K562 (cell line): ENCODE data around the gene FAM32A. TPM values are rescaled to one million over a fixed set of nuclear protein-coding genes. Genes with fewer than 3 reads are reported as not detected.

Experiments
- ATAC-seq: fragments of 200-7000 bp; cut with Tn5 transposase; 3 replicates; pipeline ENCODE4 v1.9.1; 2020; ENCODE audit warnings: moderate library complexity
- BruUV-seq: library from RNA; stranded (reverse); fragments of 400-500 nt; replicated peaks from 2 replicates; lab custom pipeline; 2021; lab: Mats Ljungman, UMichigan
- CTCF ChIA-PET: fragments of 300-600 bp; formaldehyde crosslinking; extraction: SDS; loops from one replicate; lab custom pipeline; 2021; ENCODE audit warnings: low intra/inter-chr PET ratio; lab: Yijun Ruan, JAX
- POLR2A ChIA-PET: fragments of 300-600, 350-650 bp; sonication (Branson Sonifier 250); formaldehyde crosslinking; extraction: SDS; loops from one replicate; lab custom pipeline; 2021; ENCODE audit warnings: antibody characterized with exemption, inconsistent platforms; lab: Yijun Ruan, JAX
- DNase-seq, 4 experiments: peaks; one replicate each; pipeline versions ENCODE4 v3.0.0 to v3.0.0-alpha.2; 2011 to 2018; ENCODE audit warnings: low spot score in 3 of 4, mixed read lengths in 3 of 4; ENCODE audit errors: extremely low read depth in 1 of 4
- FAIRE-seq: peaks from 2 replicates; lab custom pipeline; 2011; peaks lifted over from hg19 to GRCh38; lab: Jason Lieb, UNC
- H2AFZ ChIP-seq: 2 replicates; pipeline ENCODE4 v1.6.0; 2011; ENCODE audit warnings: low read depth, low read length, control low read depth, inconsistent platforms
- H3K27ac ChIP-seq: fragments of 200-600 bp; 3 replicates; pipeline ENCODE4 v1.8.0; 2011; ENCODE audit warnings: low read depth, mild to moderate bottlenecking, control low read depth, inconsistent platforms, low read length, moderate library complexity, mixed read lengths; ENCODE audit errors: extremely low read depth
- H3K27me3 ChIP-seq, 2 experiments: fragments of 300-600 bp in 1 of 2; 2 replicates in 1 of 2; 3 replicates in 1 of 2; pipeline versions ENCODE4 v1.6.0 to v1.8.0; 2011; ENCODE audit warnings: inconsistent platforms in 2 of 2, low read length in 2 of 2, mild to moderate bottlenecking in 1 of 2, mixed read lengths in 1 of 2, moderate library complexity in 1 of 2; ENCODE audit not compliant: control insufficient read depth in 2 of 2, insufficient read depth in 2 of 2
- H3K36me3 ChIP-seq: fragments of 300-600 bp; 3 replicates; pipeline ENCODE4 v1.8.0; 2011; ENCODE audit warnings: mild to moderate bottlenecking, low read length, inconsistent platforms; ENCODE audit not compliant: control insufficient read depth, insufficient read depth
- H3K4me1 ChIP-seq, 2 experiments: fragments of 200-600 bp in 1 of 2; replicated peaks in 1 of 2; 2 replicates in 1 of 2; 3 replicates in 1 of 2; pipeline versions ENCODE4 v1.5.1 to v1.8.0; 2011; ENCODE audit warnings: inconsistent platforms in 2 of 2, low read length in 2 of 2, mild to moderate bottlenecking in 1 of 2, mixed read lengths in 1 of 2, moderate library complexity in 1 of 2; ENCODE audit not compliant: control insufficient read depth in 2 of 2, insufficient read depth in 2 of 2
- H3K4me2 ChIP-seq: 2 replicates; pipeline ENCODE4 v1.6.1; 2011; ENCODE audit warnings: low read length, control low read depth, inconsistent platforms, mixed read lengths; ENCODE audit not compliant: insufficient read depth
- H3K4me3 ChIP-seq: fragments of 200-600 bp; sonication (generic), shearing (Covaris generic); 2 replicates; pipeline ENCODE4 v1.5.1; 2016; ENCODE audit warnings: control low read depth, inconsistent platforms
- H3K79me2 ChIP-seq: fragments of 200-600 bp; 3 replicates; pipeline ENCODE4 v1.8.0; 2011; ENCODE audit warnings: low read length, inconsistent platforms; ENCODE audit not compliant: control insufficient read depth, insufficient read depth
- H3K9ac ChIP-seq, 2 experiments: 2 replicates each; pipeline versions ENCODE4 v1.6.0 to v1.6.1; 2011; ENCODE audit warnings: low read depth in 2 of 2, low read length in 2 of 2, control low read depth in 1 of 2, inconsistent platforms in 1 of 2, mild to moderate bottlenecking in 1 of 2, mixed read lengths in 1 of 2; ENCODE audit not compliant: insufficient read depth in 1 of 2
- H3K9me1 ChIP-seq: one replicate; pipeline ENCODE4 v1.6.0; 2011; ENCODE audit warnings: inconsistent platforms, mild to moderate bottlenecking, low read length, moderate library complexity; ENCODE audit not compliant: control insufficient read depth, insufficient read depth
- H3K9me3 ChIP-seq: replicated peaks from 2 replicates; pipeline ENCODE4 v1.5.1; 2011; ENCODE audit warnings: low read depth, low read length, inconsistent platforms; ENCODE audit not compliant: control insufficient read depth, insufficient read depth
- H4K20me1 ChIP-seq: replicated peaks from 2 replicates; pipeline ENCODE4 v1.6.1; 2011; ENCODE audit warnings: low read length, inconsistent platforms, mixed read lengths; ENCODE audit not compliant: control insufficient read depth, insufficient read depth
- ARID1B ChIP-seq: fragments of 450-650 bp; IDR thresholded peaks from 2 replicates; pipeline ENCODE4 v1.6.1; 2016; ENCODE audit warnings: antibody characterized with exemption, mild to moderate bottlenecking, inconsistent platforms
- CEBPB ChIP-seq: fragments of 450-650 bp; IDR thresholded peaks from 2 replicates; pipeline ENCODE4 v1.6.1; 2016; ENCODE audit warnings: missing genetic modification characterization, missing compliant biosample characterization
- ILF3 ChIP-seq: fragments of 450-650 bp; IDR thresholded peaks from 2 replicates; pipeline ENCODE4 v1.6.1; 2018; ENCODE audit warnings: antibody characterized with exemption, mild to moderate bottlenecking, moderate library complexity, borderline replicate concordance
- MECOM ChIP-seq: fragments of 250-450 bp; sonication (Bioruptor Pico); IDR thresholded peaks from 2 replicates; pipeline ENCODE4 v1.8.0; 2022; ENCODE audit warnings: inconsistent platforms
- PHB2 ChIP-seq: fragments of 450-650 bp; IDR thresholded peaks from 2 replicates; pipeline ENCODE4 v1.6.1; 2017; ENCODE audit warnings: low read depth
- PML ChIP-seq: IDR thresholded peaks from 2 replicates; pipeline ENCODE4 v1.6.1; 2012; ENCODE audit warnings: low read length, inconsistent platforms
- SIN3A ChIP-seq, 2 experiments: fragments of 150-350 bp in 1 of 2; IDR thresholded peaks; 2 replicates each; pipeline ENCODE4 v1.6.1; 2011 to 2016; ENCODE audit warnings: borderline replicate concordance in 2 of 2, low read depth in 2 of 2, low read length in 2 of 2, mild to moderate bottlenecking in 2 of 2, moderate library complexity in 2 of 2; ENCODE audit not compliant: control insufficient read depth in 1 of 2
- TEAD1 ChIP-seq, 2 experiments: fragments of 450-650 bp in 1 of 2; sonication (generic) in 1 of 2; formaldehyde crosslinking; IDR thresholded peaks; 2 replicates each; pipeline versions ENCODE4 v1.4.0 to v1.8.0; 2020 to 2022; ENCODE audit warnings: mild to moderate bottlenecking in 2 of 2, missing genetic modification reagents in 1 of 2
- ZNF197 ChIP-seq: fragments of 200-800 bp; sonication (Bioruptor generic); IDR thresholded peaks from 2 replicates; pipeline ENCODE4 v1.6.1; 2016; ENCODE audit warnings: low read depth, missing genetic modification characterization, missing compliant biosample characterization
- ZNF512 ChIP-seq: IDR thresholded peaks from 2 replicates; pipeline ENCODE4 v1.6.1; 2016; ENCODE audit warnings: missing genetic modification characterization, missing compliant biosample characterization
- ZNF707 ChIP-seq: fragments of 250-450 bp; sonication (Bioruptor Pico); conservative IDR thresholded peaks from 2 replicates; pipeline ENCODE4 v1.8.0; 2022; ENCODE audit warnings: inconsistent platforms, mild to moderate bottlenecking, moderate library complexity
- ZNF766 ChIP-seq: fragments of 200-800 bp; sonication (Bioruptor generic); conservative IDR thresholded peaks from 2 replicates; pipeline ENCODE4 v1.6.1; 2016; ENCODE audit warnings: missing genetic modification characterization, missing compliant biosample characterization
- WGBS: fragments of 100-300 bp; shearing (Covaris generic); methylation state at CpG from one replicate; pipeline ENCODE4 v1.1.6; 2016; ENCODE audit warnings: low coverage, mixed read lengths; ENCODE audit not compliant: insufficient coverage; ENCODE audit errors: missing lambda C conversion rate; 5-methylcytosine and 5-hydroxymethylcytosine counted together
- in situ Hi-C: fragments of 300-500 bp; cut with MboI; formaldehyde crosslinking; loops from 4 replicates; pipeline ENCODE4 v1.15.0; 2018; ENCODE audit warnings: inconsistent platforms, mixed read lengths
- intact Hi-C: fragments of 100-400 bp; cut with micrococcal nuclease; formaldehyde crosslinking; loops from 2 replicates; pipeline ENCODE4 v1.14.2; 2022
- polyA plus RNA-seq, 8 experiments: library from polyadenylated mRNA; depleted of rRNA in 4 of 8; stranded (reverse) in 5 of 8; unstranded in 3 of 8; fragments of >200 nt; fragmentation: Nextera tagmentation in 2 of 8; fragmentation: Illumina TruSeq in 1 of 8; extraction: Ambion mirVana in 2 of 8; extraction: Trizol in 1 of 8; gene quantifications; 2 replicates each; pipeline versions ENCODE4 v1.2.1 to v1.2.3, GENCODE V29; 2011 to 2014; ENCODE audit warnings: inconsistent platforms in 1 of 8, missing spikeins in 1 of 8
- total RNA-seq, 7 experiments: library from RNA; depleted of rRNA in 6 of 7; stranded (reverse); fragments of >200 nt in 6 of 7; fragmentation: Illumina TruSeq in 2 of 7; extraction: Trizol in 2 of 7; gene quantifications; 2 replicates each; pipeline versions ENCODE4 v1.2.1 to v1.2.3, GENCODE V29; 2011 to 2021; ENCODE audit warnings: low replicate concordance in 1 of 7
- TF ChIP-seq, protein P1 (sequence below), 2 experiments: fragments of 450-650 bp; conservative IDR thresholded peaks; 2 replicates each; pipeline ENCODE4 v1.6.1; 2017; ENCODE audit warnings: mild to moderate bottlenecking in 2 of 2, moderate library complexity in 2 of 2

Gene FAM32A
- total and polyA plus RNA-seq, 9 of the 15 experiments (the other 6 are each of a cell fraction or from before 2014, with no cell fraction given): 30.7 to 96.7 (median 73.7) TPM

GRCh38 chr19:16223746-16224145 lies 38.5 kb downstream of the FAM32A start (continued):
- TF ChIP-seq SIN3A (IDR thresholded peaks at IDR 0.05; ENCODE audit: borderline replicate concordance in 2 of 2, control insufficient read depth in 1 of 2, low read depth in 2 of 2, low read length in 2 of 2) (no peak), CEBPB (tag) (no peak), MECOM (CRISPR knock-in tag) (no peak), ZNF707 (no peak)

GRCh38 chr19:16224293-16225045 lies 39.3 kb downstream of the FAM32A start:
- BruUV-seq: no TSS peak
- H2AFZ ChIP-seq: no peak overlapping the region
- ATAC-seq: no peak
- no peak overlapping the region for H3K4me3 ChIP-seq
- in situ Hi-C loops: no loop called here
- peaks cover 17% of the 10 kb centered on the region for H3K9me3 ChIP-seq
- DNase-seq: no peak
- POLR2A ChIA-PET: interaction anchor here (0.5 to 1.0 kb wide), 2 partner anchors 24 to 103 kb away, joined by 3 read pairs; no protein-coding TSS in a partner anchor
- peaks cover 35% of the 10 kb centered on the region; the same call in 2 of the 3 replicates for H3K36me3 ChIP-seq
- CTCF ChIA-PET: no interaction called here
- no peak overlapping the region for H3K4me2 ChIP-seq
- no peak for FAIRE-seq
- no peak overlapping the region for H3K27ac ChIP-seq
- 80% methylated on average over 28 of the region's 32 CpGs for WGBS
- peaks cover 4% of the 10 kb centered on the region for H3K9me1 ChIP-seq
- no peaks in the 10 kb centered on the region for H3K79me2 ChIP-seq
- H3K9ac ChIP-seq: no peak overlapping the region
- no peaks in the 10 kb centered on the region for H3K27me3 ChIP-seq
- intact Hi-C loops: no loop called here
- no peaks in the 10 kb centered on the region for H4K20me1 ChIP-seq
- H3K4me1 ChIP-seq: peaks cover 0 to 8% of the 10 kb centered on the region in 2 experiments; a peak in 2 of 5 replicates
- no peak for TF ChIP-seq CEBPB (tag)
- TF ChIP-seq TEAD1 (CRISPR knock-in tag; IDR thresholded peaks at IDR 0.05): no peak
- no peak for TF ChIP-seq ZNF766 (CRISPR knock-in tag)
- no peak for TF ChIP-seq PHB2
- no peak for TF ChIP-seq ZNF512
- TF ChIP-seq PML: no peak
- TF ChIP-seq ILF3: no peak
- TF ChIP-seq, protein P1, sequence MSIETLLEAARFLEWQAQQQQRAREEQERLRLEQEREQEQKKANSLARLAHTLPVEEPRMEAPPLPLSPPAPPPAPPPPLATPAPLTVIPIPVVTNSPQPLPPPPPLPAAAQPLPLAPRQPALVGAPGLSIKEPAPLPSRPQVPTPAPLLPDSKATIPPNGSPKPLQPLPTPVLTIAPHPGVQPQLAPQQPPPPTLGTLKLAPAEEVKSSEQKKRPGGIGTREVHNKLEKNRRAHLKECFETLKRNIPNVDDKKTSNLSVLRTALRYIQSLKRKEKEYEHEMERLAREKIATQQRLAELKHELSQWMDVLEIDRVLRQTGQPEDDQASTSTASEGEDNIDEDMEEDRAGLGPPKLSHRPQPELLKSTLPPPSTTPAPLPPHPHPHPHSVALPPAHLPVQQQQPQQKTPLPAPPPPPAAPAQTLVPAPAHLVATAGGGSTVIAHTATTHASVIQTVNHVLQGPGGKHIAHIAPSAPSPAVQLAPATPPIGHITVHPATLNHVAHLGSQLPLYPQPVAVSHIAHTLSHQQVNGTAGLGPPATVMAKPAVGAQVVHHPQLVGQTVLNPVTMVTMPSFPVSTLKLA (conservative IDR thresholded peaks at IDR 0.05): no peak
- no peak for TF ChIP-seq ARID1B
- no peak for TF ChIP-seq ZNF197 (CRISPR knock-in tag)
